ENCODE measurements around the gene LAMTOR4. TPM values are rescaled to one million over a fixed set of nuclear protein-coding genes. Genes with fewer than 3 reads are reported as not detected.
A peak's percentile ranks its signal among the peaks of the same experiment; 100 is the strongest.

Gene LAMTOR4
- total RNA-seq, 1 donor from 2014 or later = 75.7 TPM

DNA sequence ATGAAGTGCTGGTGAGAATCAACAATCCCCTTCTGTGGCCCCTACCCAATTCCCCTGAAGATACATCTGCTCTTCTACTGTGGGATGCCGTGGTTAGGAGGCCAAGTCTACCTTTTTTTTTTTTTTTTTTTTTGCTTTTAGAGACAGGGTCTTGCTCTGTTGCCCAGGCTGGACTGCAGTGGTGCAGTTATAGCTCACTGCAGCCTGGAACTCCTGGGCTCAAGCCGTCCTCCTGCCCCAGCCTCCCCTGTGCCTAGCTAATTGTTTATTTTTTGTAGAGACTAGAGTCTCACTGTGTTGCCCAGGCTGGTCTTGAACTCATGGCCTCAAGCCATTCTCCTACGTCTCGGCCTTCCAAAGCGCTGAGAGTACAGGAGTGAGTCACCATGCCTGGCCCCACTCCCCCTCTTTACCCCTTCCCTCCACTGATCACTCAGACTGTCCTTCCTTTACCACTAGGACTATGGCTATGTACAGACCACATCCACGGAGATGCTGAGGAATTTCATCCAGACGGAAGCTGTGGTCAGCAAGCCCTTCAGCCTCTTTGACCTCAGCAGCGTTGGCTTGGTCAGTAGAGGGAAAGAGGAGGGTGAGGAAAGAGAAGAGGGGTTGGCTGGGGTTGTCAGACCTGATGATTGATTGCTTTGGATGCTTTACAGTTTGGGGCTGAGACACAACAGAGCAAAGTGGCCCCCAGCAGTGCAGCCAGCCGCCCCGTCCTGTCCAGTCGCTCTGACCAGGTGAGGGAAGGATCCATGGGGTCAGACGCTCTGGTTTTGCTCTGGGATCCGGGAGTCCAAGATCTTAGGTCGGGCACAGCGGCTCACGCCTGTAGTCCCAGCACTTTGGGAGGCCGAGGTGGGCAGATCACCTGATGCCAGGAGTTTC lies 45.5 kb upstream of the LAMTOR4 start:
- H3K4me1 Mint-ChIP-seq (ENCODE audit: low read depth) = peaks cover 37% of the 10 kb centered on the region
- H3K27ac Mint-ChIP-seq (ENCODE audit: unreplicated experiment) = peak overlapping the region; percentile 53
- H3K4me3 Mint-ChIP-seq (ENCODE audit: unreplicated experiment) = peak overlapping the region; percentile 93
- TF ChIP-seq, protein P1, sequence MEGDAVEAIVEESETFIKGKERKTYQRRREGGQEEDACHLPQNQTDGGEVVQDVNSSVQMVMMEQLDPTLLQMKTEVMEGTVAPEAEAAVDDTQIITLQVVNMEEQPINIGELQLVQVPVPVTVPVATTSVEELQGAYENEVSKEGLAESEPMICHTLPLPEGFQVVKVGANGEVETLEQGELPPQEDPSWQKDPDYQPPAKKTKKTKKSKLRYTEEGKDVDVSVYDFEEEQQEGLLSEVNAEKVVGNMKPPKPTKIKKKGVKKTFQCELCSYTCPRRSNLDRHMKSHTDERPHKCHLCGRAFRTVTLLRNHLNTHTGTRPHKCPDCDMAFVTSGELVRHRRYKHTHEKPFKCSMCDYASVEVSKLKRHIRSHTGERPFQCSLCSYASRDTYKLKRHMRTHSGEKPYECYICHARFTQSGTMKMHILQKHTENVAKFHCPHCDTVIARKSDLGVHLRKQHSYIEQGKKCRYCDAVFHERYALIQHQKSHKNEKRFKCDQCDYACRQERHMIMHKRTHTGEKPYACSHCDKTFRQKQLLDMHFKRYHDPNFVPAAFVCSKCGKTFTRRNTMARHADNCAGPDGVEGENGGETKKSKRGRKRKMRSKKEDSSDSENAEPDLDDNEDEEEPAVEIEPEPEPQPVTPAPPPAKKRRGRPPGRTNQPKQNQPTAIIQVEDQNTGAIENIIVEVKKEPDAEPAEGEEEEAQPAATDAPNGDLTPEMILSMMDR (IDR thresholded peaks at IDR 0.05) = no peak
- peaks cover 28% of the 10 kb centered on the region for H3K36me3 Mint-ChIP-seq (ENCODE audit: low read depth)
- H3K9me3 Mint-ChIP-seq (ENCODE audit: low read depth) = no peaks in the 10 kb centered on the region
- no peaks in the 10 kb centered on the region for H3K27me3 Mint-ChIP-seq (ENCODE audit: low read depth)
- no peak for DNase-seq (ENCODE audit: low spot score)

DNA sequence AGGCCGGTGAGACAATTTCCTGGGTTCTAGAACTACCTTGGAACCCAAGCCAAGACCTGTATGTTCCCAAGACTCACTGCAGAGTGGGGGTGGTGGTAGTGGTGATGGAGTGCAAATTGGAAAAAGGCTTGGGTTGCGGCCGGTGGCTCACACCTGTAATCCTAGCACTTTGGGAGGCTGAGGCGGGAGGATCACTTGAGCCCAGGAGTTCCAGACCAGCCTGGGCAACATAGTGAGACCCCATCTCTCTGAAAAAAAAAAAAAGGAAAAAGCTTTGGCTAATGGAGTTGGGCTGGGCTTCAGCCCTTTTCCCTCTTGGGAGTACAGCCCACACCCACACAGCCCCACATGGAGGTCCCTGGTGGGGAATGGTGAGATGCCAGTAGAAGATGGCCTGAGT lies 43.2 kb upstream of the LAMTOR4 start:
- TF ChIP-seq, protein P1 (IDR thresholded peaks at IDR 0.05) = no peak
- Mint-ChIP-seq H3K27ac (ENCODE audit: unreplicated experiment) (peak overlapping the region; percentile 27), H3K9me3 (ENCODE audit: low read depth) (no peaks in the 10 kb centered on the region), H3K27me3 (ENCODE audit: low read depth) (no peaks in the 10 kb centered on the region), H3K36me3 (ENCODE audit: low read depth) (peaks cover 22% of the 10 kb centered on the region), H3K4me1 (ENCODE audit: low read depth) (peaks cover 17% of the 10 kb centered on the region), H3K4me3 (ENCODE audit: unreplicated experiment) (no peak overlapping the region)
- no peak for DNase-seq (ENCODE audit: low spot score)

DNA sequence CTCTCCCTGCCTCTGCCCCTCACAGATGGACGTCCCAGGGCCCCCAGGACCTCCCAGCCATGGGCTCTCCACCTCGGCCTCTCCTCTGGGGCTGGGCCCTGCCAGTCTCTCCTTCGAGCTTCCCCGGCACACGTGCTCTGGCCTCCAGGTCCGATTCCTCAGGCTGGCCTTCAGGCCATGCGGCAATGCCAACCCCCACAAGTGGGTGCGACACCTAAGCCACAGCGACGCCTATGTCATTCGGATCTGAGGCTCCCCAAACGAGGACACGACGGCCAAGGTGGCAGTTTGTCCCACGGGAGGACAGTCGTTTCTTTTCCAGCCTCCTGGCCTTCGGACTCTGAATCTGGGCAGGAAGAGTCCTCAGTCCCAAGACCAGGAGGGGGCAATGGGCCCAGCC lies 42.1 kb upstream of the LAMTOR4 start:
- no peaks in the 10 kb centered on the region for H3K9me3 Mint-ChIP-seq (ENCODE audit: low read depth)
- H3K27ac Mint-ChIP-seq (ENCODE audit: unreplicated experiment) = no peak overlapping the region
- DNase-seq (ENCODE audit: low spot score) = no peak
- no peak overlapping the region for H3K4me3 Mint-ChIP-seq (ENCODE audit: unreplicated experiment)
- TF ChIP-seq, protein P1 (IDR thresholded peaks at IDR 0.05) = no peak
- H3K4me1 Mint-ChIP-seq (ENCODE audit: low read depth) = peaks cover 17% of the 10 kb centered on the region
- peaks cover 30% of the 10 kb centered on the region for H3K36me3 Mint-ChIP-seq (ENCODE audit: low read depth)
- H3K27me3 Mint-ChIP-seq (ENCODE audit: low read depth) = no peaks in the 10 kb centered on the region

DNA sequence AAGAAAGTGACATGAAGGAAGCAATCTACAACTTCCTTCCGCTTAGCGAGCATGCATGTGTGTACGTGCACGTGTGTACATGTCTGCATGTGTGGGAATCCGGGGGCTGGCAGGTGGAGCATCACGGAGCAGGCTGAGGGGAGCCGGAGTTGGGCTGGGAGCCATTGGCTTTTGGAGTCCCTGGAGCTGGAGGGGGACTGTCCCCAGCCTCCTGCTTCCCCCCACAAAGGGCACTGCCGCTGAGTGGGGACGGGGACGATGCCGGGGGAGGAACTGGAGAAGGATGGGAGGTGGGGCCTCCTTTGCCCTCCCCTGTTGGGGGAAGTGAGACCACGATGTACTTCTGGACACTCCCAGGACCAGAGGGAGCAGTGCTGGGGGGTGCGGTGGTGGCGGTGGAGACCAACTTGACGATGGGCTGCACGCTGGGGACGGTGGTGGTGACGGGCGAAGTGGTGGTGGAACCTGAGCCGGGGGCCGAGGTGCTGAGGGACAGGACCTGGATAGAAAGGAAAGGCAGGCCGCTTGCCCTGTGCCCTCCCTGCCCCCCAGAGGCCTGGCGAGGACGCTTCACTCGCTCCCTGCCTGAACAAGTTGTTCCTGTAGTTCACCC lies 41.5 kb upstream of the LAMTOR4 start:
- peaks cover 30% of the 10 kb centered on the region for H3K36me3 Mint-ChIP-seq (ENCODE audit: low read depth)
- no peak overlapping the region for H3K27ac Mint-ChIP-seq (ENCODE audit: unreplicated experiment)
- TF ChIP-seq, protein P1 (IDR thresholded peaks at IDR 0.05) = no peak
- H3K4me1 Mint-ChIP-seq (ENCODE audit: low read depth) = peaks cover 16% of the 10 kb centered on the region
- DNase-seq (ENCODE audit: low spot score) = no peak
- H3K4me3 Mint-ChIP-seq (ENCODE audit: unreplicated experiment) = no peak overlapping the region
- no peaks in the 10 kb centered on the region for H3K27me3 Mint-ChIP-seq (ENCODE audit: low read depth)
- no peaks in the 10 kb centered on the region for H3K9me3 Mint-ChIP-seq (ENCODE audit: low read depth)

DNA sequence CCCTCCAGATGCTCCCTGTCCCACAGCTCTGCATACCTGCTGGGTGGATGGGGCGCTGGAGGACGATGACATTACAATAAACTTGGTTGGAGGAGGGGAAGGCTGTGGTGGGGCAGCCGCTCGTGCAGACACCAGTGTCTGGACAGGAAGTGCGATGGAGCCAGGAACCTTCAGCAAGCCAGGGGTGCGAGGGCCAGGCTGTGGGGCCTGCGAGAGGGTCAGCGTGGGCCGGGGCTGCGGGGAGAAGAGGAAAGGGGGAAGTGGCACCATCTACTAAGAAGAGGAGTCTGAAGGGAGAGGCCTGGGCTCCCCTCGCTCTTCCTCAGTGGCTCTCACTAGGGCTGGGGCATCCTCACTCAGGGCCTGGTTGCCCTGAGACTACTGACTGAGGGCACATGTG lies 40.8 kb upstream of the LAMTOR4 start:
- peaks cover 9% of the 10 kb centered on the region for H3K4me1 Mint-ChIP-seq (ENCODE audit: low read depth)
- H3K4me3 Mint-ChIP-seq (ENCODE audit: unreplicated experiment) = no peak overlapping the region
- no peak for DNase-seq (ENCODE audit: low spot score)
- TF ChIP-seq, protein P1 (IDR thresholded peaks at IDR 0.05) = no peak
- no peaks in the 10 kb centered on the region for H3K9me3 Mint-ChIP-seq (ENCODE audit: low read depth)
- peaks cover 33% of the 10 kb centered on the region for H3K36me3 Mint-ChIP-seq (ENCODE audit: low read depth)
- no peak overlapping the region for H3K27ac Mint-ChIP-seq (ENCODE audit: unreplicated experiment)
- H3K27me3 Mint-ChIP-seq (ENCODE audit: low read depth) = no peaks in the 10 kb centered on the region
